Activated CD8-positive, alpha-beta memory T cell treated with anti-CD3 and anti-CD28 coated beads for 48 hours (primary cell): ENCODE results near the gene ABCG4.

Experiments used
- DNase-seq, 3 experiments: peaks; one replicate each; pipeline ENCODE4 v3.0.0-alpha.2; 2020; ENCODE audit warnings: low read depth in 2 of 3, low spot score in 2 of 3

ABCG4 gene

DNA sequence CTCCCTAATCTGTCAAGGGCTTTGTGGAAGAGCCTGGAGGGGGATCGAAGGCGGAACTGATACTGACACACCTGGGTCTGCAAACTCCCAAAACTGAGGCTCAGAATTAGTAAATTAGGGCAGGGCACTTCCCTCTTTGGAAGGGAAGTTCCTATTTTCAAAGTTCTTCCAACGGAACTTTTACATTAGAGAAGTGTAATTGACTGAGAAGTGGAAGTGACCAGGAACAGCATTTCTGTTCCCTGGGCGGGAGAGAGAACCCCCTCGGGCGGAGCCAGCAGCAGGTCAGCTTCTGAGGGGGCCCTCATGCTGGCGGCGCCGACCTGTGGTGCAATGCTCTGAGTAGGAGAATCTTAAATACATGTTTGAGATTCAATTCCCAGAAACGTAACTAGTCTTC, 56.2 kb downstream of the ABCG4 start:
- no peak for DNase-seq

DNA sequence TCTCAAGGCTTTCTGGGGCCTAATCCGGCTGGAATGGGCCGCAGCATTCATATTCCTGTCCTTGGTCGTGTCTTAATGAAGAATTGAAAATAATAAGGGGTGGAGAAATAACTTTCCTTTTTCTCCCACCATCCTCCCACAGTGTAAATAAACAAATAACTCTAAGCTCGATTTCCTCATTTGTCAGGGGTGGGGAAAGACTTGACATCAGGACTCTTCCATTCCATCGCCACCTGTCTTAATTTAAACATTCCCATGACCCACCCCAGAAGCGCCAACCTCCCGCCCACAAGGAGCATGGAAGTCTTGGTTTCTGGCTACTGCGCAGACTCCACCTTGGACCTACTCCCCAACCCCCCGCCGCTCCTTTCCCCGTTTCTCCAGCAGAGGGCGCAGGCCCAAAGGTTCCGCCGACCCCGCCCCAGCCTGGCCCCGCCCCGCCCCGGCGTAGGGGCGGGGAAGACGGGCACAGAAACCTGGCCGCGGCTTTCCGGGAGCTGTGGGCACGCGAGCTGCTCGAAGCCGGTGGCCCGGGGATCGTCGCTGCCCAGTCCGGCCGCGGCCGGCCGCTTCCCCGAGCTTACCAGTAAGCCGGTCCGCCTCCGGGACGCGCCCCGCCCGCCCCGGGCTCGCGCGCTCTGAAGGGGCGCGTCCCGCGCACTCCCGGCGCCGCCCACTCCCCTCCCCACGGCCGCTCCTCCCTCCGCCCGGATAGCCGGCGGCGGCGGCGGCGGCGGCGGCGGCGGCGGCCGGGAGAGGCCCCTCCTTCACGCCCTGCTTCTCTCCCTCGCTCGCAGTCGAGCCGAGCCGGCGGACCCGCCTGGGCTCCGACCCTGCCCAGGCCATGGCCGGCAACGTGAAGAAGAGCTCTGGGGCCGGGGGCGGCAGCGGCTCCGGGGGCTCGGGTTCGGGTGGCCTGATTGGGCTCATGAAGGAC, 57.0 kb downstream of the ABCG4 start, which contains the start of gene CBL:
Gene CBL, plus strand, starts transcription at position 766 of the 937 bp plus-strand sequence. Its CDS starts 79 bp downstream, at position 845.
- DNase-seq, result peak; percentile 92 to 99 (median 99)

DNA sequence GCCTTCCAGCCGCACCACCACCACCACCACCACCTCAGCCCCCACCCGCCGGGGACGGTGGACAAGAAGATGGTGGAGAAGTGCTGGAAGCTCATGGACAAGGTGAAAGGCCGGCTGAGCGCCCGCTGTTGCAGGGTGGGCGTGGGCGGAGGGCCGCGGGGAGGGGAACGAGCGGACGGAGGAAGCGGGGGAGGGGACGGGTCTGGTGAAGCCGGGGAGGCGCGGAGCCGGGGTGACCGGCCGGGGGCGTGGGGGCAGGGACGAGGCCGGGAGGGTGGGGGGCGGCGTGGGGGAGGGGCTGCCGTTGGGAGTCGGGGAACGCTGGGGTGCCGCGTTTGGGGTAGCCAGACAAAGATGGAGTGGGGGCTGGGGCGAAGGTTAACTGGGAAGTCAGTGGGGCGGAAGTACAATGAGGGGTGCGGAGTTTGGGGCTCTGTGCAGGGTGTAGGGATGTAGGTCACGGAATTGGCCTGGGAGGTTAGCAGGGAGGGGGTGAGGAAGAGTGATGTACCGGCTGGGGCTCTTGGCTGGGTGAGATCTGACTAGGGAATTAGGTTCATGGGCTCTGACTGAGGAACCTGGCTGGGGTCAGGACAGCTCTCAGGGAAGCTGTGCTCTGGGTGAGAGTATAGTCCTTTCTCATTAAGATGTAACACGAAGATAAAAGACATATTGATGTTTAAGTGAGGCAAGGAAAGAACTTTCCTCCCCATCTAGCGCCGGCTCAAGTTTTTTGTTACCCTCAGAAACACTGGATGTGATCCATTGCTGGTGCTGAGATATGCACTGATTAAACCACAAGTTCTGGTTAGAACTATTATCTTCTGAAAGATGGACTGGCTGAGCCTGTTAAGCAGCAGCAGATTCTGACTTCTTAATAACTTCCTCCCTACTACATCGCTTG, 57.9 kb downstream of the ABCG4 start:
- peak; percentile 26 to 49 (median 36) for DNase-seq

DNA sequence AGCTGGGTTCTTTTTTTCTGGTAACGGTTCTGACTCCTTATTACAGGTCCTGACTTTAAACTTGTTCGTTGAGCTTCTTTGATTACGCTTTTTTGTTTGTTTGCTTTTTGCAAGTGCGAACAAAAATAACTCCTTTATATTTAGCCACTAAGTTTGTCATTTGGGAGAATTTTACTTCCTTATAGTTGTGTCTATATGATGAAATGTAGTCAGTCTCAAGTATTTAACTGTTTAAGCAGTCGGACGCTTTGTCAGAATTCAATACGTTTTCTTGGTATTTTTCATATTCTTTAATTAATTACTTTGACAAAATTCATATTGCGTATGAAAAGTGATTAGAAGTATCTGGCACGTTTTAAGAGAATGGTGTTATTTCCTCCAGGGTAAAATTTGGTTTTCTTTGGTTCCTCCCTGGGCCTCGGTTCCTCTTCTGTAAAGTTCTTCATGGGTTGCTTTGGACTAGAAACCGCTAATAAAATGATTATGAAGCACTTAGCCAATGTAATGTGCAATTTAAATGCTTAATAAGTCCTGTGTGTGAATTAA, 58.6 kb downstream of the ABCG4 start:
- no peak for DNase-seq

DNA sequence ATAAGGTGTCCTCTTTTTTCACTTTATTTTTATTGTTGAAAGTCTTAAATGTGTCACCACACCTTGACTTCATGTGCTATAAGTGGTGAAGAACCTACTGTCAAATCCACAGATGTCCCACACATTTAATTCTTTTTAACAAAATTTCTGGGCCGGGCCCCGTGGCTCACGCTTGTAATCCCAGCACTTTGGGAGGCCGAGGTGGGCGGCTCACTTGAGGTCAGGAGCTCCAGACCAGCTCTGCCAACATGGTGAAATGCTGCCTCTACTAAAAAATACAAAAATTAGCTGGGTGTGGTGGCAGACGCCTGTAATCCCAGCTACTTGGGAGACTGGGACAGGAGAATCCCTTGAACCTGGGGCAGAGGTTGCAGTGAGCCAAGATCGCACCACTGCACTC, 60.3 kb downstream of the ABCG4 start:
- DNase-seq, result no peak

DNA sequence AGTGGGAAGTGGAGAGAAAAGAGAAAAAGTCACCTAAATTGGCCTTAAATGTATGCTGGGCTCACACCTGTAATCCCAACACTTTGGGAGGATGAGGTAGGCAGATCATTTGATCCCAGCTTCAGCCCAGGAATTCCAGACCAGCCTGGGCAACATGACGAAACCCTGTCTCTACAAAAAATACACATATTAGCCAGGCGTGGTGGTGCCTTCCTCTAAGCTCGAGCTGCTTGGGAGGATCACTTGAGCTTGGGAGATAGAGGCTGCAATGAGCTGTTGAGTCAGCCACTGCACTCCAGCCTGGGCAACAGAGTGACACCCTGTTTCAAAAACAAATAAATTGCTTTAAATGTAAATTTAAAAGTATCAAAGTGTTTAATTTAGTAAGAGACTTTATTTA, 61.2 kb downstream of the ABCG4 start:
- no peak for DNase-seq
